Endodermal cell (in vitro differentiated cells): ENCODE data around the gene CD302. TPM values are rescaled to one million over a fixed set of nuclear protein-coding genes. Genes with fewer than 3 reads are reported as not detected.

ENCODE experiments used
- DNase-seq: peaks from one replicate; pipeline ENCODE4 v3.0.0-alpha.2; 2017
- H3K27ac ChIP-seq: 2 replicates; pipeline ENCODE4 v1.5.1; 2013; ENCODE audit warnings: mild to moderate bottlenecking, low read depth, low read length, moderate library complexity
- H3K27me3 ChIP-seq: 2 replicates; pipeline ENCODE4 v1.6.1; 2013; ENCODE audit warnings: mild to moderate bottlenecking, low read length, moderate library complexity; ENCODE audit not compliant: insufficient read depth, control insufficient read depth, poor library complexity, severe bottlenecking
- H3K36me3 ChIP-seq: 2 replicates; pipeline ENCODE4 v1.7.0; 2013; ENCODE audit warnings: mild to moderate bottlenecking, low read length, moderate library complexity; ENCODE audit not compliant: control insufficient read depth, insufficient read depth
- H3K4me1 ChIP-seq: one replicate; pipeline ENCODE4 v1.7.0; 2013; ENCODE audit warnings: low read length; ENCODE audit not compliant: control insufficient read depth, insufficient read depth
- H3K4me3 ChIP-seq: 2 replicates; pipeline ENCODE4 v1.5.1; 2013; ENCODE audit warnings: mild to moderate bottlenecking, low read length, moderate library complexity
- H3K9ac ChIP-seq: 2 replicates; pipeline ENCODE4 v1.6.1; 2013; ENCODE audit warnings: mild to moderate bottlenecking, low read length, moderate library complexity; ENCODE audit not compliant: poor library complexity, severe bottlenecking; ENCODE audit errors: extremely low read depth
- H3K9me3 ChIP-seq: 2 replicates; pipeline ENCODE4 v1.6.1; 2013; ENCODE audit warnings: mild to moderate bottlenecking, low read length, moderate library complexity; ENCODE audit not compliant: control insufficient read depth
- H3K27ac Mint-ChIP-seq: 2 replicates; pipeline ENCODE4 v1.8.0; 2020; ENCODE audit warnings: mixed read lengths
- H3K27me3 Mint-ChIP-seq: 2 replicates; pipeline ENCODE4 v1.8.0; 2021; ENCODE audit warnings: mild to moderate bottlenecking, mixed read lengths; ENCODE audit not compliant: insufficient read depth
- H3K36me3 Mint-ChIP-seq: 2 replicates; pipeline ENCODE4 v1.8.0; 2020; ENCODE audit warnings: low read depth, mixed read lengths
- H3K4me1 Mint-ChIP-seq: 2 replicates; pipeline ENCODE4 v1.8.0; 2020; ENCODE audit warnings: mixed read lengths
- H3K4me3 Mint-ChIP-seq: 2 replicates; pipeline ENCODE4 v1.8.0; 2020; ENCODE audit warnings: mild to moderate bottlenecking, moderate library complexity, mixed read lengths
- H3K9me3 Mint-ChIP-seq: 2 replicates; pipeline ENCODE4 v1.8.0; 2020; ENCODE audit warnings: mild to moderate bottlenecking, mixed read lengths
- CTCF ChIP-seq: fragments of 200-600 bp; sonication (generic); conservative IDR thresholded peaks from 2 replicates; pipeline ENCODE4 v1.5.0; 2021; ENCODE audit warnings: antibody characterized with exemption, mild to moderate bottlenecking
- WGBS, 2 experiments: methylation state at CpG; one replicate each; pipeline versions ENCODE4 v1.1.5 to v1.1.7; 2013; ENCODE audit warnings: missing lambda C conversion rate in 2 of 2, mixed read lengths in 1 of 2; ENCODE audit not compliant: insufficient coverage in 1 of 2, insufficient read length in 1 of 2; 5-methylcytosine and 5-hydroxymethylcytosine counted together
- total RNA-seq, 2 donors: library from RNA; stranded (reverse); fragmentation: NEBNext Ultra II Directional in 1 of 2; extraction: Animal tissue kit (Norgen Biotek cat#: 25700) in 1 of 2; gene quantifications; 2 replicates in 1 of 2; 3 replicates in 1 of 2; pipeline ENCODE4 v1.2.1, GENCODE V29; 2021

CD302 gene
- total RNA-seq, 2 donors from 2014 or later = 1.9 to 2.7 TPM

GRCh38 chr2:159737292-159737916, 60.6 kb downstream of the CD302 start:
- TF ChIP-seq CTCF = no peak
- H3K27ac ChIP-seq = no peak overlapping the region
- no peaks in the 10 kb centered on the region for H3K9me3 ChIP-seq
- Mint-ChIP-seq H3K4me3 (no peak overlapping the region), H3K4me1 (no peaks in the 10 kb centered on the region), H3K36me3 (peaks cover 78% of the 10 kb centered on the region), H3K9me3 (no peaks in the 10 kb centered on the region), H3K27me3 (no peaks in the 10 kb centered on the region), H3K27ac (peak overlapping the region; percentile 58)
- no peaks in the 10 kb centered on the region for H3K27me3 ChIP-seq
- H3K9ac ChIP-seq = no peak overlapping the region
- WGBS, 2 experiments = 78 to 95% methylated on average over 1 of the region's 1 CpG
- no peaks in the 10 kb centered on the region for H3K4me1 ChIP-seq
- H3K4me3 ChIP-seq = no peak overlapping the region
- no peak for DNase-seq
- peaks cover 91% of the 10 kb centered on the region for H3K36me3 ChIP-seq

GRCh38 chr2:159736048-159736447, 62.0 kb downstream of the CD302 start:
- no peaks in the 10 kb centered on the region for H3K9me3 ChIP-seq
- no peak for TF ChIP-seq CTCF
- Mint-ChIP-seq H3K9me3 (no peaks in the 10 kb centered on the region), H3K4me1 (no peaks in the 10 kb centered on the region), H3K27me3 (no peaks in the 10 kb centered on the region), H3K27ac (peak overlapping the region; percentile 21), H3K4me3 (no peak overlapping the region), H3K36me3 (peaks cover 75% of the 10 kb centered on the region)
- whole genome bisulfite sequencing, 2 experiments = 98% methylated on average over 3 of the region's 3 CpGs; no CpG with 5 or more reads in 1 of the 2 experiments
- H3K9ac ChIP-seq = no peak overlapping the region
- no peaks in the 10 kb centered on the region for H3K4me1 ChIP-seq
- H3K4me3 ChIP-seq = no peak overlapping the region
- DNase-seq = no peak
- no peak overlapping the region for H3K27ac ChIP-seq
- H3K36me3 ChIP-seq = peaks cover 91% of the 10 kb centered on the region
- no peaks in the 10 kb centered on the region for H3K27me3 ChIP-seq

GRCh38 chr2:159735648-159736047, 62.4 kb downstream of the CD302 start:
- no peak overlapping the region for H3K27ac ChIP-seq
- H3K4me1 Mint-ChIP-seq = no peaks in the 10 kb centered on the region

More at GRCh38 chr2:159735648-159736047, 62.4 kb downstream of the CD302 start:
- no peak for DNase-seq
- 89 to 100% methylated on average over 1 of the region's 1 CpG for WGBS, 2 experiments
- H3K9me3 Mint-ChIP-seq = no peaks in the 10 kb centered on the region
- no peak overlapping the region for H3K9ac ChIP-seq
- peak overlapping the region; percentile 21 for H3K27ac Mint-ChIP-seq
- H3K9me3 ChIP-seq = no peaks in the 10 kb centered on the region
- H3K36me3 Mint-ChIP-seq = peaks cover 78% of the 10 kb centered on the region
- H3K27me3 ChIP-seq = no peaks in the 10 kb centered on the region
- H3K4me3 Mint-ChIP-seq = no peak overlapping the region
- H3K4me1 ChIP-seq = no peaks in the 10 kb centered on the region
- peaks cover 94% of the 10 kb centered on the region for H3K36me3 ChIP-seq
- H3K27me3 Mint-ChIP-seq = no peaks in the 10 kb centered on the region
- no peak for TF ChIP-seq CTCF
- no peak overlapping the region for H3K4me3 ChIP-seq
